Measurements from ENCODE around the gene CLTB. TPM values are rescaled to one million over a fixed set of nuclear protein-coding genes. Genes with fewer than 3 reads are reported as not detected.
"Not testable (repeated sequence)": the region's sequence is repeated elsewhere in the genome, so short reads cannot be mapped to it uniquely, and the experiment has no call there.

The CLTB gene
- total RNA-seq, 8 experiments from 2014 or later, result 60.6 to 245 (median 89.7) TPM

DNA sequence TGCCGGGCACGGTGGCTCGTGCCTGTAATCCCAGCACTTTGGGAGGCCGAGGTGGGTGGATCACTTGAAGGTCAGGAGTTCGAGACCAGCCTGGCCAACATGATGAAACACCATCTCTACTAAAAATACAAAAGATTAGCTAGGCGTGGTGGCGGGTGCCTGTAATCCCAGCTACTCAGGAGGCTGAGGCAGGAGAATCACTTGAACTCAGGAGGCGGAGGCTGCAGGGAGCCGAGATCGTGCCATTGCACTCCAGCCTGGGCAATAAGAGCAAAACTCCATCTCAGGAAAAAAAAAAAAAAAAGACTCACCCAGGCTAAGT is 8.1 kb downstream of the CLTB start:
- in situ Hi-C loops (cut with MboI; ENCODE audit: low pct_unique_long_range_greater_than_20kb in 2 of 9, low sequenced_read_pairs in 9 of 9, unreplicated experiment in 9 of 9); ATAC-seq (replicated peaks in 6 of 8); H3K4me3 ChIP-seq; H3K4me1 ChIP-seq (replicated peaks in 1 of 2); H3K27ac ChIP-seq: not testable (repeated sequence)
- WGBS, 10 experiments, result 19 to 100% (median 92%) methylated on average over 1 to 7 of the region's 10 CpGs; no CpG with 5 or more reads in 3 of the 10 experiments

DNA sequence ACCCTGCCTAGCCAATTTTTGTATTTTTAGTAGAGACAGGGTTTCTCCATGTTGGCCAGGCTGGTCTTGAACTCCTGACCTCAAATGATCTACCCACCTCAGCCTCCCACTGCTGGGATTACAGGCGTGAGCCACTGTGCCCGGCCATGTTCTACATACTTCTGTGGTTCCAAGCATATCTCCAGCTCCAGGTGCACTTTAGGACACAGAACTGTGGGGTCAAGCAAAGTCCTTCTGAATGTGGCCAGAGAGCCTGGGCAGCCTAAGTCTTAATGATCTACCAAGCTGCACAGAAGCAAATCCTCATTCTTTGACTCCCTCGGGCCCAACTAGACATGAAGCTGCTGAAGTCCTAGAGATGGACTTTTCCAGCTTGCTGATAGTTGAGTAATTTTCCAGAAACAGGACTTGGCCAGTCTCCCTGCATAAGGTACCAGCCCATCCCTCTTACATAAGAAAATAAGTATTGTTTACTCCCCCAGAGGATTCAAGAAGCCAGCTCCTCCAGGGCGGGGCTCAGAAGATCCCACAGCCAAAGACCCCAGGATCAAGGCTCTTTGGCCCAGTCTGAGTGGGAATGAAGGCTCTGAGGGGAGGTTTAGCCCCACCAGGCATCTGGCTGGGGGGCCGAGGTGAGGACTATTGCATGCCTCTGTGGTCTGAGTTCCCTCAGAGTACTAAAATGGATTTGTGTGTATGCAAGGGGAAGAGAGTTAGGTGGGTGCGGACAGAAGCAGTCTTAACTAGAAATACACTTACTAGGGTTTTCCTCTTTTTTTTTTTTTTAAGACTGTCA is 8.7 kb downstream of the CLTB start:
- WGBS, 10 experiments, result 20 to 86% (median 53%) methylated on average over 1 to 5 of the region's 6 CpGs; no CpG with 5 or more reads in 4 of the 10 experiments
- in situ Hi-C loops (cut with MboI; ENCODE audit: low pct_unique_long_range_greater_than_20kb in 2 of 9, low sequenced_read_pairs in 9 of 9, unreplicated experiment in 9 of 9), result no loop called here
- no peaks in the 10 kb centered on the region for H3K4me1 ChIP-seq (replicated peaks in 1 of 2)
- H3K27ac ChIP-seq, result no peak overlapping the region
- no peak overlapping the region for H3K4me3 ChIP-seq
- peak in 3 of 8 experiments; percentile 70 to 76 (median 73) for ATAC-seq (replicated peaks in 6 of 8)

- no peak for ATAC-seq (replicated peaks in 6 of 8)
- Histone ChIP-seq H3K4me3 (no peak overlapping the region), H3K4me1 (replicated peaks in 1 of 2) (no peaks in the 10 kb centered on the region), H3K27ac (no peak overlapping the region)
- 57 to 100% (median 79%) methylated on average over 1 to 7 of the region's 9 CpGs; no CpG with 5 or more reads in 3 of the 10 experiments for WGBS, 10 experiments
- in situ Hi-C loops (cut with MboI; ENCODE audit: low pct_unique_long_range_greater_than_20kb in 2 of 9, low sequenced_read_pairs in 9 of 9, unreplicated experiment in 9 of 9), result no loop called here
These were observed 9.8 kb downstream of the CLTB start for GRCh38 chr5:176406436-176407052.

DNA sequence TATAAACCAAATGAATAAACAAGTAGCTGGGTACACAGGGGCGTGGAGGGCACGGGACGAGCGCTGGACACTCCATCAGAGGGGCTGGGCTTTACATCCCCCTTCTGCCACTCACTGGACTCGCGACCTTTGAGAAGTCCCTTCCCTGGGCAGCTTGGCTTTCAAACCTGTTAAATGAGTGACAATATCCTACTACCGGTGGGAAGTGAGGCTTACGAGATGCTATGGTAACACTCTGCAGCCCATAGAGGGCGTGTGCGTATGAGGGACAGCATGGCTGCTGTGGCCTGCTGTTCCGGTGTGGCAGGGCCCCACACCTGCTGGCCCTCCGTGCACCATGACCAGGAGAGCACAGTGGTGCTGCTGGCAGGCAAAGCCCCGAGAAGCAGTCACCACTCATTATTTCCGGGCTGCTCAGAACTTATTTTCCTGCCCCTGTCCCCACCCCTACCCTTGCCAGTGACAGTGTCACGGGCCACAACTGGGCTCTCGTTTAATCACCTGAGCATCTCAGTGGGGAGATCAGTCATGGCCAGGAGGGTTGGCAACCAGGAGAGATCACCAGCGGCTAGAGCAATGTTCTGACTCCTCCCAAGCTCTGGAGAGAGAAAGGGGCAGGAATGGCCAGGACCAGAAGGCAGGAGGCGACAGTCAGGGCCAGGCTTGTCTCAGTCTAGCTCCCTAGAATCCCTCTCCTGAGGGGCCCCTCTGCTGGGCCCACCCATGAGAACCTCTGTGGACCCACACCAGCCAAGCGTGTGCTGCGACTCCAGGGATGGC is 10.5 kb downstream of the CLTB start:
- no peak overlapping the region for H3K4me3 ChIP-seq
- no peak for ATAC-seq (replicated peaks in 6 of 8)
- in situ Hi-C loops (cut with MboI; ENCODE audit: low pct_unique_long_range_greater_than_20kb in 2 of 9, low sequenced_read_pairs in 9 of 9, unreplicated experiment in 9 of 9), result no loop called here
- H3K4me1 ChIP-seq (replicated peaks in 1 of 2), result no peaks in the 10 kb centered on the region
- 74 to 100% (median 87%) methylated on average over 1 to 11 of the region's 20 CpGs; no CpG with 5 or more reads in 2 of the 10 experiments for WGBS, 10 experiments
- no peak overlapping the region for H3K27ac ChIP-seq

DNA sequence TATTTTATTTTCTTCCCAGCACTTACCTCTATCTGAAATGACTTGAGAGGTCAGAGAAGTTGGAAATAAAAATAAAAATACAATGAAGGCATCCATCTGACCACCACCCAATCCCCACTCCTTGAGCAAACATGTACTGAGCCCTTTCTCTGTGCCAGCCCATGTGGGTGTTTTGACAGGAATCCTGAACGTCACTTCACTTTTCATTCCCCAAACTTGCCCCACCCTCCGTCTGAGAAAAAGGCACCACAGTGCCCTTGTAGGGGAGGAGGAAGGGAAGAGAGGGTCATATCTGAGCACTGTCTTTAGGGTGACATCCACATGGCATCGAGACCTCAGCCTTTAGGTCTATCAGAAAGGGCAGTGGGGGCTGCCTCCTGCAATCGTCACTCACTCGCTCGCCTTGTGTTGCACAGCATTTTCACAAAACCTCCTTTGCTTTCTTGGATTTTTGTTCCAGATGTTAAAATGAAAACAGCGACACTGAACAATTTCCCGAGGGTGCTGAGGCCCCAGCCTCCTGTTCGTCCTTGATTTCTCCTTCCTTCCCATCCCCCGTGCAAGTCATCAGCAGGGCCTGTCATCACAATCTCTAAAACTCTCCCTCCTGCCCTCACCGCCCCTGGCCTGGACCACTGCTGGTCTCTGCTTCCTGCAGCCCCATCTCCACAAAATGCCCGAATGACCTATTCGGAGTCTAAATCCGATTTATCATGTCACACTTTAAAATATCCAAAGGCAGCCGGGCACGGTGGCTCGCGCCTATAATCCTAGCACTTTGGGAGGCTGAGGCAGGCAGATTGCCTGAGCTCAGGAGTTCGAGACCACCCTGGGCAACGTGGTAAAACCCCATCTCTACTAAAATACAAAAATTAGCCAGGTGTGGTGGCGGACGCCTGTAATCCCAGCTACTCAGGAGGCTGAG is 14.8 kb downstream of the CLTB start:
- 76 to 92% (median 87%) methylated on average over 1 to 14 of the region's 22 CpGs; no CpG with 5 or more reads in 1 of the 10 experiments for WGBS, 10 experiments
- in situ Hi-C loops (cut with MboI; ENCODE audit: low pct_unique_long_range_greater_than_20kb in 2 of 9, low sequenced_read_pairs in 9 of 9, unreplicated experiment in 9 of 9), result no loop called here
- Histone ChIP-seq H3K4me1 (replicated peaks in 1 of 2) (peaks cover 4 to 5% of the 10 kb centered on the region in 2 donors), H3K4me3 (no peak overlapping the region), H3K27ac (no peak overlapping the region)
- ATAC-seq (replicated peaks in 6 of 8), result no peak

- H3K27ac ChIP-seq, result no peak overlapping the region
- peaks cover 8 to 10% of the 10 kb centered on the region in 2 donors for H3K4me1 ChIP-seq (replicated peaks in 1 of 2)
- ATAC-seq (replicated peaks in 6 of 8), result peak in 3 of 8 experiments; percentile 50 to 78 (median 59)
- in situ Hi-C loops (cut with MboI; ENCODE audit: low pct_unique_long_range_greater_than_20kb in 2 of 9, low sequenced_read_pairs in 9 of 9, unreplicated experiment in 9 of 9), result no loop called here
- H3K4me3 ChIP-seq, result no peak overlapping the region
- 17 to 90% (median 70%) methylated on average over 1 to 6 of the region's 17 CpGs; no CpG with 5 or more reads in 2 of the 10 experiments for WGBS, 10 experiments
These were observed 15.8 kb downstream of the CLTB start for GRCh38 chr5:176400382-176401156.

GRCh38 chr5:176397736-176398420 is 18.5 kb downstream of the CLTB start:
- no peak for ATAC-seq (replicated peaks in 6 of 8)
- WGBS, 10 experiments, result 88 to 100% (median 94%) methylated on average over 1 to 6 of the region's 18 CpGs; no CpG with 5 or more reads in 5 of the 10 experiments
- Histone ChIP-seq H3K27ac (no peak overlapping the region), H3K4me1 (replicated peaks in 1 of 2) (peaks cover 8 to 17% of the 10 kb centered on the region in 2 donors), H3K4me3 (no peak overlapping the region)
- in situ Hi-C loops (cut with MboI; ENCODE audit: low pct_unique_long_range_greater_than_20kb in 2 of 9, low sequenced_read_pairs in 9 of 9, unreplicated experiment in 9 of 9), result no loop called here

GRCh38 chr5:176396330-176396729 is 20.0 kb downstream of the CLTB start:
- WGBS, 10 experiments, result 25 to 100% (median 59%) methylated on average over 2 to 6 of the region's 6 CpGs; no CpG with 5 or more reads in 4 of the 10 experiments
- H3K27ac ChIP-seq, result peak overlapping the region; percentile 75 to 78
- no peak overlapping the region for H3K4me3 ChIP-seq
- H3K4me1 ChIP-seq (replicated peaks in 1 of 2), result peaks cover 8 to 17% of the 10 kb centered on the region in 2 donors
- in situ Hi-C loops (cut with MboI; ENCODE audit: low pct_unique_long_range_greater_than_20kb in 2 of 9, low sequenced_read_pairs in 9 of 9, unreplicated experiment in 9 of 9), result no loop called here
- ATAC-seq (replicated peaks in 6 of 8), result peak in 5 of 8 experiments; percentile 58 to 73 (median 68)

- in situ Hi-C loops (cut with MboI; ENCODE audit: low pct_unique_long_range_greater_than_20kb in 2 of 9, low sequenced_read_pairs in 9 of 9, unreplicated experiment in 9 of 9), result no loop called here
- no peak overlapping the region for H3K27ac ChIP-seq
- 75 to 92% (median 88%) methylated on average over 1 to 9 of the region's 11 CpGs; no CpG with 5 or more reads in 5 of the 10 experiments for WGBS, 10 experiments
- no peak overlapping the region for H3K4me3 ChIP-seq
- ATAC-seq (replicated peaks in 6 of 8), result peak in 2 of 8 experiments; percentile 10 to 56
- H3K4me1 ChIP-seq (replicated peaks in 1 of 2), result peaks cover 9 to 18% of the 10 kb centered on the region in 2 donors
These were observed 21.3 kb downstream of the CLTB start for GRCh38 chr5:176394881-176395675.

DNA sequence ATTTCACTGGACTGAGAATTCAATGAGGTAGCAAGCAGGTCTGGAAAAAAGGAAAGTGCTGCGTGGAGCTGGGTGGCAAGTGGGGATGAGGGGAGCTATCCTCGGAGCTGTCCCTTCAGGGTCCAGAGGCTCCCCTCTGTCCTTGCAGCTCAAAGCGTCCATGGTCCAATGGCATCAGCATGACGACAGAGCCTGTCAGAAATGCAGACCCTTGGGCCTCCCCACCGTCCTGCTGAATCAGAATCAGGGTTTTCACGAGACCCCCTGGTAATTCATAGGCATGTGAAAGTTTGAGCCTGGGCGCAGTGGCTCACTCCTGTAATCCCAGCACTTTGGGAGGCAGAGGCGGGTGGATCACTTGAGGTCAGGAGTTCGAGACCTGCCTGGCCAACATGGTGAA is 22.2 kb downstream of the CLTB start:
- in situ Hi-C loops (cut with MboI; ENCODE audit: low pct_unique_long_range_greater_than_20kb in 2 of 9, low sequenced_read_pairs in 9 of 9, unreplicated experiment in 9 of 9), result no loop called here
- no peak overlapping the region for H3K4me3 ChIP-seq
- 87 to 100% (median 89%) methylated on average over 1 to 4 of the region's 9 CpGs; no CpG with 5 or more reads in 7 of the 10 experiments for WGBS, 10 experiments
- peaks cover 15 to 25% of the 10 kb centered on the region in 2 donors for H3K4me1 ChIP-seq (replicated peaks in 1 of 2)
- no peak overlapping the region for H3K27ac ChIP-seq
- ATAC-seq (replicated peaks in 6 of 8), result no peak

DNA sequence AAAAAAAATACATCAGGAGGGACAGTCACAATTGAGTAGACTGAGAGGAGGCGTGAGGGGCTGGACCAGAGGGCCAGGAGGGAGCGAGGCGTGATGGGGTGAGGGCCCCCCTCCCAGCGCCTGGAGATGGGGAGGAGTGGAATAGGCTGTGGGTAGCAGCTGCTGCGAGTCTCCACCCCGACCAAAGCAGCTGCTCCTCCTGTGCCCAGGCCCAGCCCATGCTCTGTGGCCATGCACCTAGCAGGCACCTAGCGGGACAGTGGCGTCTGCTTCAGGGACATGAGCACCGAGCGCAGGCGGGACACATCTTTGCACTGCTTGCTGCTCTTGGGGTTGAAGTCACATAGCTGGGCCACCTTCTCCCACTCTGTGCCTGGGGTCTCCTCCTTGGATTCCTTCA is 23.8 kb downstream of the CLTB start:
- in situ Hi-C loops (cut with MboI; ENCODE audit: low pct_unique_long_range_greater_than_20kb in 2 of 9, low sequenced_read_pairs in 9 of 9, unreplicated experiment in 9 of 9), result no loop called here
- WGBS, 10 experiments, result 60 to 100% (median 80%) methylated on average over 1 of the region's 11 CpGs; no CpG with 5 or more reads in 7 of the 10 experiments
- ATAC-seq (replicated peaks in 6 of 8), result no peak
- Histone ChIP-seq H3K4me1 (replicated peaks in 1 of 2) (peaks cover 16 to 25% of the 10 kb centered on the region in 2 donors), H3K27ac (no peak overlapping the region), H3K4me3 (no peak overlapping the region)
